HepG2 (cell line): Measurements from ENCODE around the gene XRCC3. TPM values are rescaled to one million over a fixed set of nuclear protein-coding genes. Genes with fewer than 3 reads are reported as not detected.

Experiments used
- ATAC-seq: fragments of 200-7000 bp; cut with Tn5 transposase; 3 replicates; pipeline ENCODE4 v1.9.1; 2020; ENCODE audit warnings: mild to moderate bottlenecking, moderate library complexity
- BruUV-seq: library from RNA; stranded (reverse); fragments of 400-500 nt; replicated peaks from 2 replicates; lab custom pipeline; 2021; lab: Mats Ljungman, UMichigan
- CTCF ChIA-PET: fragments of 300-600 bp; formaldehyde crosslinking; extraction: SDS; loops from one replicate; lab custom pipeline; 2021; ENCODE audit warnings: low total read pairs, inconsistent platforms, low intra/inter-chr PET ratio; lab: Yijun Ruan, JAX
- POLR2A ChIA-PET: fragments of 350-600 bp; sonication (Branson Sonifier 250); formaldehyde crosslinking; loops from one replicate; lab custom pipeline; 2020; ENCODE audit warnings: antibody characterized with exemption, inconsistent platforms; lab: Yijun Ruan, JAX
- DNase-seq: peaks from one replicate; pipeline ENCODE4 v3.0.0-alpha.2; 2015; ENCODE audit warnings: low spot score
- FAIRE-seq: peaks from 3 replicates; lab custom pipeline; 2011; peaks lifted over from hg19 to GRCh38; lab: Jason Lieb, UNC
- H2AFZ ChIP-seq: one replicate; pipeline ENCODE4 v1.6.1; 2011; ENCODE audit warnings: low read length, inconsistent platforms
- H3K27ac ChIP-seq: fragments of 300-600 bp; 3 replicates; pipeline ENCODE4 v1.8.0; 2011; ENCODE audit warnings: mixed run types, mild to moderate bottlenecking, mixed read lengths, low read length, inconsistent platforms; ENCODE audit not compliant: insufficient read depth; ENCODE audit errors: extremely low read length
- H3K27me3 ChIP-seq, 2 experiments: fragments of 200-600 bp in 1 of 2; 2 replicates in 1 of 2; 3 replicates in 1 of 2; pipeline versions ENCODE4 v1.6.0 to v1.8.0; 2011; ENCODE audit warnings: low read length in 2 of 2, mild to moderate bottlenecking in 2 of 2, moderate library complexity in 2 of 2, inconsistent platforms in 1 of 2; ENCODE audit not compliant: insufficient read depth in 2 of 2, control insufficient read depth in 1 of 2
- H3K36me3 ChIP-seq, 2 experiments: fragments of 200-600 bp in 1 of 2; replicated peaks in 1 of 2; 2 replicates in 1 of 2; 3 replicates in 1 of 2; pipeline versions ENCODE4 v1.5.1 to v1.8.0; 2011; ENCODE audit warnings: low read length in 2 of 2, inconsistent platforms in 1 of 2; ENCODE audit not compliant: insufficient read depth in 2 of 2, control insufficient read depth in 1 of 2
- H3K4me1 ChIP-seq: 2 replicates; pipeline ENCODE4 v1.5.1; 2012; ENCODE audit warnings: low read length, inconsistent platforms; ENCODE audit not compliant: insufficient read depth
- H3K4me2 ChIP-seq: 2 replicates; pipeline ENCODE4 v1.6.0; 2011; ENCODE audit warnings: low read depth, low read length, inconsistent platforms
- H3K4me3 ChIP-seq, 3 experiments: fragments of 200-600 bp in 1 of 3; sonication (generic), shearing (Covaris generic) in 1 of 3; replicated peaks in 1 of 3; 2 replicates each; pipeline ENCODE4 v1.5.1; 2011 to 2016; ENCODE audit warnings: low read length in 3 of 3, inconsistent platforms in 2 of 3, low read depth in 2 of 3, mild to moderate bottlenecking in 2 of 3, control low read depth in 1 of 3, mixed read lengths in 1 of 3; ENCODE audit not compliant: insufficient read depth in 1 of 3
- H3K79me2 ChIP-seq: one replicate; pipeline ENCODE4 v1.6.1; 2011; ENCODE audit warnings: low read length, inconsistent platforms; ENCODE audit not compliant: insufficient read depth
- H3K9ac ChIP-seq: 2 replicates; pipeline ENCODE4 v1.6.0; 2011; ENCODE audit warnings: mild to moderate bottlenecking, low read depth, low read length, inconsistent platforms; ENCODE audit not compliant: insufficient read depth
- H3K9me3 ChIP-seq: 2 replicates; pipeline ENCODE4 v1.5.1; 2012; ENCODE audit warnings: mild to moderate bottlenecking, low read length
- H4K20me1 ChIP-seq: 2 replicates; pipeline ENCODE4 v1.6.0; 2011; ENCODE audit warnings: inconsistent platforms, mild to moderate bottlenecking, low read length, moderate library complexity; ENCODE audit not compliant: insufficient read depth
- CBFB ChIP-seq: sonication (generic); formaldehyde crosslinking; IDR thresholded peaks from 2 replicates; pipeline ENCODE4 v1.4.0; 2020; ENCODE audit warnings: missing genetic modification reagents
- CSRNP2 ChIP-seq: sonication (generic); formaldehyde crosslinking; conservative IDR thresholded peaks from 2 replicates; pipeline ENCODE4 v1.8.0; 2022; ENCODE audit warnings: low read depth, missing genetic modification reagents
- HOMEZ ChIP-seq: IDR thresholded peaks from 2 replicates; pipeline ENCODE4 v1.6.1; 2016; ENCODE audit warnings: low read depth
- HOXA3 ChIP-seq: sonication (generic); formaldehyde crosslinking; IDR thresholded peaks from 2 replicates; pipeline ENCODE4 v1.5.0; 2020; ENCODE audit warnings: missing genetic modification reagents
- KDM1A ChIP-seq: IDR thresholded peaks from 2 replicates; pipeline ENCODE4 v1.6.1; 2016; ENCODE audit warnings: missing compliant biosample characterization
- NCOR1 ChIP-seq: fragments of 200-600 bp; sonication (generic); IDR thresholded peaks from 2 replicates; pipeline ENCODE4 v1.7.0; 2017; ENCODE audit warnings: antibody characterized with exemption, low read length, borderline replicate concordance
- NR2F1 ChIP-seq, 2 experiments: fragments of 450-650 bp in 1 of 2; formaldehyde crosslinking in 1 of 2; IDR thresholded peaks; 2 replicates each; pipeline versions ENCODE4 v1.5.0 to v1.6.1; 2016 to 2020; ENCODE audit warnings: mild to moderate bottlenecking in 1 of 2, missing compliant biosample characterization in 1 of 2, missing genetic modification reagents in 1 of 2, moderate library complexity in 1 of 2
- NR2F6 ChIP-seq, 2 experiments: IDR thresholded peaks; 2 replicates each; pipeline ENCODE4 v1.6.1; 2016; ENCODE audit warnings: antibody characterized with exemption in 1 of 2, mild to moderate bottlenecking in 1 of 2
- RARA ChIP-seq: IDR thresholded peaks from 2 replicates; pipeline ENCODE4 v1.6.1; 2016; ENCODE audit warnings: missing genetic modification reagents, missing compliant biosample characterization
- REL ChIP-seq: sonication (generic); formaldehyde crosslinking; conservative IDR thresholded peaks from 2 replicates; pipeline ENCODE4 v1.8.0; 2022; ENCODE audit warnings: mild to moderate bottlenecking, missing genetic modification reagents, moderate library complexity
- ZBTB33 ChIP-seq: sonication (generic); formaldehyde crosslinking; IDR thresholded peaks from 2 replicates; pipeline ENCODE4 v1.4.0; 2020; ENCODE audit warnings: missing genetic modification reagents
- ZHX1 ChIP-seq: sonication (generic); formaldehyde crosslinking; IDR thresholded peaks from 2 replicates; pipeline ENCODE4 v1.8.1; 2022; ENCODE audit warnings: low read depth, mild to moderate bottlenecking, missing genetic modification reagents
- ZNF12 ChIP-seq: sonication (generic); formaldehyde crosslinking; IDR thresholded peaks from 2 replicates; pipeline ENCODE4 v1.5.0; 2020; ENCODE audit warnings: missing genetic modification reagents
- ZNF264 ChIP-seq: sonication (generic); formaldehyde crosslinking; IDR thresholded peaks from 2 replicates; pipeline ENCODE4 v1.4.0; 2020; ENCODE audit warnings: missing genetic modification reagents
- ZNF501 ChIP-seq: sonication (generic); formaldehyde crosslinking; IDR thresholded peaks from 2 replicates; pipeline ENCODE4 v1.5.1; 2020; ENCODE audit warnings: mild to moderate bottlenecking, moderate library complexity, missing genetic modification reagents
- ZNF644 ChIP-seq: IDR thresholded peaks from 2 replicates; pipeline ENCODE4 v1.6.1; 2016; ENCODE audit warnings: low read depth
- ZNF782 ChIP-seq: sonication (generic); formaldehyde crosslinking; IDR thresholded peaks from 2 replicates; pipeline ENCODE4 v1.4.0; 2020; ENCODE audit warnings: missing genetic modification reagents, mild to moderate bottlenecking, borderline replicate concordance
- WGBS: methylation state at CpG from one replicate; pipeline ENCODE4 v1.1.6; 2017; ENCODE audit warnings: low lambda C conversion rate; 5-methylcytosine and 5-hydroxymethylcytosine counted together
- in situ Hi-C: cut with HindIII; loops from 2 replicates; pipeline ENCODE4 v1.10.0; 2017; ENCODE audit warnings: low pct_unique_long_range_greater_than_20kb; ENCODE audit not compliant: extremely low pct_ligation_motif_present
- intact Hi-C: fragments of 100-400 bp; cut with micrococcal nuclease; formaldehyde crosslinking; loops from one replicate; pipeline ENCODE4 v1.10.0; 2022; ENCODE audit not compliant: unreplicated experiment
- polyA plus RNA-seq, 8 experiments: library from polyadenylated mRNA; depleted of rRNA in 3 of 8; stranded (reverse) in 7 of 8; unstranded in 1 of 8; fragments of >200 nt; fragmentation: Illumina TruSeq in 4 of 8; extraction: Trizol in 4 of 8; gene quantifications; 2 replicates each; pipeline versions ENCODE4 v1.2.1 to v1.2.3, GENCODE V29; 2011 to 2016; ENCODE audit warnings: low read depth in 4 of 8, missing spikeins in 1 of 8, mixed read lengths in 1 of 8; ENCODE audit not compliant: insufficient read depth in 1 of 8
- total RNA-seq, 5 experiments: library from RNA; depleted of rRNA; stranded (reverse); fragments of >200 nt; fragmentation: Illumina TruSeq; extraction: Trizol; gene quantifications; 2 replicates each; pipeline ENCODE4 v1.2.3, GENCODE V29; 2016; ENCODE audit warnings: low read depth in 1 of 5

XRCC3 gene
- total and polyA plus RNA-seq, 2 of the 13 experiments (the other 11 are each of a cell fraction or from before 2014, with no cell fraction given), result 5.4 to 25.8 TPM

- peak; percentile 61 for FAIRE-seq
- peak; percentile 73 for ATAC-seq
- H3K27ac ChIP-seq, result no peak overlapping the region
- in situ Hi-C loops (no loop called here), intact Hi-C loops (no loop called here)
- H3K27me3 ChIP-seq, result no peaks in the 10 kb centered on the region
- H3K9me3 ChIP-seq, result no peaks in the 10 kb centered on the region
- ChIA-PET CTCF (no interaction called here), POLR2A (no interaction called here)
- no peaks in the 10 kb centered on the region for H4K20me1 ChIP-seq
- H3K4me1 ChIP-seq, result peaks cover 16% of the 10 kb centered on the region
- peaks cover 9 to 40% of the 10 kb centered on the region in 2 experiments; a peak in 4 of 5 replicates for H3K36me3 ChIP-seq
- no TSS peak for BruUV-seq
- H3K4me2 ChIP-seq, result no peak overlapping the region
- H2AFZ ChIP-seq, result no peak overlapping the region
- 31% methylated on average over 5 of the region's 5 CpGs for WGBS
- peak; percentile 61 for DNase-seq
- no peak overlapping the region for H3K9ac ChIP-seq
- H3K4me3 ChIP-seq, result no peak overlapping the region
- no peaks in the 10 kb centered on the region for H3K79me2 ChIP-seq
- TF ChIP-seq ZNF12 (no peak), ZHX1 (CRISPR knock-in tag) (0 out of 2 replicates have a peak, but pooled peaks have one; percentile 27), ZNF644 (CRISPR knock-in tag) (peak; percentile 89), RARA (CRISPR knock-in tag) (peak; percentile 56; the same call in 1 of the 2 replicates), HOXA3 (peak; percentile 26; the same call in 1 of the 2 replicates), ZNF264 (CRISPR knock-in tag) (peak; percentile 34; the same call in 1 of the 2 replicates), NCOR1 (peak; percentile 65; the same call in 1 of the 2 replicates), KDM1A (no peak), CBFB (CRISPR knock-in tag) (no peak), REL (no peak), NR2F6 (IDR thresholded peaks at IDR 0.05) (peak; percentile 46; the same call in 1 of the 2 replicates), NR2F6 (CRISPR knock-in tag; IDR thresholded peaks at IDR 0.05) (0 out of 2 replicates have a peak, but pooled peaks have one; percentile 24), CSRNP2 (CRISPR knock-in tag) (no peak), ZNF782 (CRISPR knock-in tag) (no peak), ZNF501 (no peak), NR2F1 (CRISPR knock-in tag; IDR thresholded peaks at IDR 0.05) (0 out of 4 replicates have a peak, but pooled peaks of 1 of the 2 experiments have one; percentile 35), HOMEZ (CRISPR knock-in tag) (peak; percentile 53; the same call in 1 of the 2 replicates), ZBTB33 (CRISPR knock-in tag) (peak; percentile 93)
Observed at GRCh38 chr14:103745424-103745823, 30.2 kb upstream of the XRCC3 start.
